Upper lobe of left lung (tissue), 6 donors: ENCODE results near the gene VPS13A. TPM values are rescaled to one million over a fixed set of nuclear protein-coding genes. Genes with fewer than 3 reads are reported as not detected.

Experiments used
- ATAC-seq, 2 donors: fragments of 200-7000 bp; cut with Tn5 transposase; one replicate each; pipeline ENCODE4 v1.9.1; 2022; ENCODE audit warnings: mild to moderate bottlenecking in 2 of 2, moderate library complexity in 2 of 2; ENCODE audit not compliant: low FRiP score in 2 of 2
- DNase-seq, 2 donors: peaks; one replicate each; pipeline ENCODE4 v3.0.0-alpha.2; 2019 to 2020
- H3K27ac ChIP-seq, 4 donors: fragments of 200-600 bp; sonication (generic); one replicate each; pipeline ENCODE4 v1.5.1; 2016 to 2019
- H3K27me3 ChIP-seq, 4 donors: fragments of 200-600 bp; sonication (generic); one replicate each; pipeline ENCODE4 v1.5.1; 2017 to 2019
- H3K36me3 ChIP-seq, 4 donors: fragments of 200-600 bp; sonication (generic); one replicate each; pipeline ENCODE4 v1.5.1; 2016 to 2019
- H3K4me1 ChIP-seq, 4 donors: fragments of 200-600 bp; sonication (generic); one replicate each; pipeline ENCODE4 v1.5.1; 2018 to 2019
- H3K4me3 ChIP-seq, 4 donors: fragments of 200-600 bp; sonication (generic); one replicate each; pipeline ENCODE4 v1.5.1; 2017 to 2019; ENCODE audit warnings: mild to moderate bottlenecking in 2 of 4, moderate library complexity in 1 of 4
- H3K9me3 ChIP-seq, 4 donors: fragments of 200-600 bp; sonication (generic); one replicate each; pipeline ENCODE4 v1.5.1; 2018 to 2019
- EP300 ChIP-seq, 4 donors: sonication (generic); formaldehyde crosslinking; IDR thresholded peaks; one replicate each; pipeline ENCODE4 v1.5.1; 2017; ENCODE audit warnings: antibody characterized with exemption in 4 of 4, control low read depth in 2 of 4
- POLR2A ChIP-seq, 4 donors: fragments of 450-650 bp; IDR thresholded peaks; one replicate each; pipeline ENCODE4 v1.5.1; 2016 to 2017; ENCODE audit warnings: antibody characterized with exemption in 4 of 4, mild to moderate bottlenecking in 2 of 4
- POLR2AphosphoS5 ChIP-seq, 2 donors: sonication (generic); formaldehyde crosslinking; IDR thresholded peaks; one replicate each; pipeline ENCODE4 v1.5.1; 2017; ENCODE audit warnings: antibody characterized with exemption in 2 of 2
- WGBS, 2 donors: methylation state at CpG; one replicate each; pipeline ENCODE4 v1.1.5; 2017 to 2018; 5-methylcytosine and 5-hydroxymethylcytosine counted together
- total RNA-seq, 6 donors: library from RNA; depleted of rRNA in 4 of 6; stranded (reverse); fragments of >200 nt in 4 of 6; gene quantifications; one replicate each; pipeline versions ENCODE4 v1.1.0 to v1.2.1, GENCODE V29; 2016 to 2021
- TF ChIP-seq, protein P1 (sequence below), 6 experiments: fragments of 450-650 bp in 4 of 6; fragments of 200-600 bp in 2 of 6; sonication (generic) in 2 of 6; IDR thresholded peaks; one replicate each; pipeline ENCODE4 v1.5.1; 2016 to 2019; ENCODE audit warnings: antibody characterized with exemption in 6 of 6
- donor health status: DM: no; HTN: no; CAD: no; lungs with moderate emphysema.
- donor health status: DM: no; HTN: yes; CAD: no; lungs with severe emphysema.

Gene VPS13A
- total RNA-seq, 6 donors from 2014 or later = 21.6 to 90.0 (median 31.4) TPM

DNA sequence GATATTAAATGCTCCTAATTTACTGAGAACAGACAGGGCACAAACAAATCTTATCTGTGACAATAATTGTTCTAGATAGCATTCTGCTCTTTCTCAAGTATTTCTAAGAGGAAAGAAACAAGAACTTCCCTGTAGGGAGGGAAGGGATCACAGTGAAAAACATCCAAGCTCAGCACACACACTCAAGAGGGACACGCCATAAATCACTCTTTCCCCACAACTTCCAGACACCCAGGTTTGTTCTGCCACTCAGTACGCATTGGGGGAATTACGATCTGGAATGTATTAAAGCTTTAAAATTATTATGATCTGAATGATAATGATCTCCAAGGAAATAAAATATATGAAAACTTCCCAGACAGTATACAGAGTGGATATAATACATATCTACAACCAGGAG lies 249.4 kb downstream of the VPS13A start:
- Histone ChIP-seq H3K4me3 (no peak overlapping the region), H3K4me1 (peaks cover 0 to 3% (median 1%) of the 10 kb centered on the region in 4 donors), H3K27ac (peak overlapping the region in 1 of 4 donors; percentile 20), H3K9me3 (no peaks in the 10 kb centered on the region), H3K27me3 (no peaks in the 10 kb centered on the region), H3K36me3 (peaks cover 0 to 3% (median 0%) of the 10 kb centered on the region in 4 donors)
- DNase-seq (no peak), ATAC-seq (no peak)
- 41 to 62% methylated on average over 3 of the region's 3 CpGs for WGBS, 2 donors
- no peak for TF ChIP-seq POLR2AphosphoS5 (IDR thresholded peaks at IDR 0.05)
- no peak for TF ChIP-seq POLR2A (IDR thresholded peaks at IDR 0.05)
- TF ChIP-seq, protein P1, sequence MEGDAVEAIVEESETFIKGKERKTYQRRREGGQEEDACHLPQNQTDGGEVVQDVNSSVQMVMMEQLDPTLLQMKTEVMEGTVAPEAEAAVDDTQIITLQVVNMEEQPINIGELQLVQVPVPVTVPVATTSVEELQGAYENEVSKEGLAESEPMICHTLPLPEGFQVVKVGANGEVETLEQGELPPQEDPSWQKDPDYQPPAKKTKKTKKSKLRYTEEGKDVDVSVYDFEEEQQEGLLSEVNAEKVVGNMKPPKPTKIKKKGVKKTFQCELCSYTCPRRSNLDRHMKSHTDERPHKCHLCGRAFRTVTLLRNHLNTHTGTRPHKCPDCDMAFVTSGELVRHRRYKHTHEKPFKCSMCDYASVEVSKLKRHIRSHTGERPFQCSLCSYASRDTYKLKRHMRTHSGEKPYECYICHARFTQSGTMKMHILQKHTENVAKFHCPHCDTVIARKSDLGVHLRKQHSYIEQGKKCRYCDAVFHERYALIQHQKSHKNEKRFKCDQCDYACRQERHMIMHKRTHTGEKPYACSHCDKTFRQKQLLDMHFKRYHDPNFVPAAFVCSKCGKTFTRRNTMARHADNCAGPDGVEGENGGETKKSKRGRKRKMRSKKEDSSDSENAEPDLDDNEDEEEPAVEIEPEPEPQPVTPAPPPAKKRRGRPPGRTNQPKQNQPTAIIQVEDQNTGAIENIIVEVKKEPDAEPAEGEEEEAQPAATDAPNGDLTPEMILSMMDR (IDR thresholded peaks at IDR 0.05) = no peak
- TF ChIP-seq EP300 (IDR thresholded peaks at IDR 0.05) = no peak

GRCh38 chr9:77427256-77427927 lies 250.1 kb downstream of the VPS13A start:
- WGBS, 2 donors = 47 to 56% methylated on average over 7 of the region's 7 CpGs
- Histone ChIP-seq H3K9me3 (no peaks in the 10 kb centered on the region), H3K4me3 (no peak overlapping the region), H3K36me3 (peaks cover 0 to 3% (median 0%) of the 10 kb centered on the region in 4 donors), H3K27ac (peak overlapping the region in 3 of 4 donors; percentile 24 to 78 (median 41)), H3K27me3 (no peaks in the 10 kb centered on the region), H3K4me1 (peaks cover 0 to 3% (median 1%) of the 10 kb centered on the region in 4 donors)
- DNase-seq (no peak), ATAC-seq (no peak)
- TF ChIP-seq POLR2AphosphoS5 (IDR thresholded peaks at IDR 0.05) (no peak), POLR2A (IDR thresholded peaks at IDR 0.05) (no peak), EP300 (IDR thresholded peaks at IDR 0.05) (peak in 2 of 4 donors; percentile 63 to 68)
- TF ChIP-seq, protein P1 (IDR thresholded peaks at IDR 0.05) = no peak

GRCh38 chr9:77429928-77430327 lies 252.6 kb downstream of the VPS13A start:
- WGBS, 2 donors = 88 to 89% methylated on average over 2 of the region's 2 CpGs

GRCh38 chr9:77432053-77432452 lies 254.7 kb downstream of the VPS13A start:
- Histone ChIP-seq H3K27ac (no peak overlapping the region), H3K4me1 (peaks cover 0 to 8% (median 4%) of the 10 kb centered on the region in 4 donors), H3K36me3 (no peaks in the 10 kb centered on the region), H3K27me3 (no peaks in the 10 kb centered on the region), H3K9me3 (no peaks in the 10 kb centered on the region), H3K4me3 (no peak overlapping the region)
- TF ChIP-seq, protein P1 (IDR thresholded peaks at IDR 0.05) = no peak
- TF ChIP-seq POLR2A (IDR thresholded peaks at IDR 0.05) (no peak), POLR2AphosphoS5 (IDR thresholded peaks at IDR 0.05) (no peak), EP300 (IDR thresholded peaks at IDR 0.05) (no peak)
- DNase-seq (no peak), ATAC-seq (no peak)
- 92 to 98% methylated on average over 5 to 6 of the region's 6 CpGs for WGBS, 2 donors

More at GRCh38 chr9:77429928-77430327, 252.6 kb downstream of the VPS13A start:
- Histone ChIP-seq H3K4me3 (no peak overlapping the region), H3K4me1 (peaks cover 0 to 8% (median 4%) of the 10 kb centered on the region in 4 donors), H3K27me3 (no peaks in the 10 kb centered on the region), H3K36me3 (peaks cover 0 to 3% (median 0%) of the 10 kb centered on the region in 4 donors), H3K27ac (no peak overlapping the region), H3K9me3 (no peaks in the 10 kb centered on the region)
- TF ChIP-seq, protein P1 (IDR thresholded peaks at IDR 0.05) = no peak
- TF ChIP-seq EP300 (IDR thresholded peaks at IDR 0.05) (no peak), POLR2AphosphoS5 (IDR thresholded peaks at IDR 0.05) (no peak), POLR2A (IDR thresholded peaks at IDR 0.05) (no peak)
- DNase-seq (no peak), ATAC-seq (no peak)
